SJSA1 (cell line): Measurements from ENCODE around the gene EFNA5. TPM values are rescaled to one million over a fixed set of nuclear protein-coding genes. Genes with fewer than 3 reads are reported as not detected.
"Not testable (repeated sequence)": the region's sequence is repeated elsewhere in the genome, so short reads cannot be mapped to it uniquely, and the experiment has no call there.

Experiments
- DNase-seq, 2 experiments: peaks; one replicate each; pipeline ENCODE4 v3.0.0-alpha.2; 2015 to 2020; ENCODE audit warnings: low spot score in 2 of 2, low read depth in 1 of 2
- H3K27ac ChIP-seq: fragments of 250-450 bp; sonication (Bioruptor Pico); 2 replicates; pipeline ENCODE4 v1.5.1; 2020; ENCODE audit warnings: mild to moderate bottlenecking, moderate library complexity
- H3K27me3 ChIP-seq: fragments of 250-450 bp; sonication (Bioruptor Pico); replicated peaks from 2 replicates; pipeline ENCODE4 v1.5.1; 2020; ENCODE audit warnings: mild to moderate bottlenecking, moderate library complexity
- H3K36me3 ChIP-seq: fragments of 250-450 bp; sonication (Bioruptor Pico); 2 replicates; pipeline ENCODE4 v1.5.1; 2020; ENCODE audit warnings: mild to moderate bottlenecking
- H3K4me1 ChIP-seq: fragments of 250-450 bp; sonication (Bioruptor Pico); replicated peaks from 2 replicates; pipeline ENCODE4 v1.6.1; 2021; ENCODE audit warnings: mild to moderate bottlenecking
- H3K4me3 ChIP-seq: fragments of 250-450 bp; sonication (Bioruptor Pico); 2 replicates; pipeline ENCODE4 v1.5.1; 2020; ENCODE audit warnings: mild to moderate bottlenecking
- H3K9me3 ChIP-seq: fragments of 250-450 bp; sonication (Bioruptor Pico); replicated peaks from 2 replicates; pipeline ENCODE4 v1.5.1; 2020; ENCODE audit warnings: mild to moderate bottlenecking
- total RNA-seq: library from RNA; depleted of rRNA; stranded (reverse); fragments of >200 nt; shearing (Covaris generic); gene quantifications from 2 replicates; pipeline ENCODE4 v1.2.3, GENCODE V29; 2014

Gene EFNA5
- total RNA-seq, 1 experiment from 2014 or later = 0.87 TPM

DNA sequence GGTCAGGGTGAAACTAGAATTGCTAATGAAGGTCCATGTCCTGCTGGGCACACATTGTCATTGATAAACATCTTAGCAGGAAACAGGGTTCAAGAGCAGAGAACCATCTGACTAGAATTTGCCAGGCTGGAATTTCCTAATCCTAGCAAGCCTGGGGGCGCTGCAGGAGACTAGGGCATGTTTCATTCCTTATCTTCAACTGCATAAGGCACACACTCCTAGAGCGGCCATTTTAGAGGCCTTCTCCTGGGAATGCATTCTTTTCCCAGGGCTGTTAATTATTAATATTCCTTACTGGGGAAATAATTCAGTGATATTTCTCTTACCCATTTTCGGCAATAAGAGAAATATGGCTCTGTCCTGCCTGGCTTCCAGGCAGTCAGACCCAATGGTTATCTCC lies 324.2 kb downstream of the EFNA5 start:
- not testable (repeated sequence) for H3K36me3 ChIP-seq, H3K9me3 ChIP-seq, DNase-seq, H3K4me1 ChIP-seq, H3K27me3 ChIP-seq, H3K4me3 ChIP-seq, H3K27ac ChIP-seq

DNA sequence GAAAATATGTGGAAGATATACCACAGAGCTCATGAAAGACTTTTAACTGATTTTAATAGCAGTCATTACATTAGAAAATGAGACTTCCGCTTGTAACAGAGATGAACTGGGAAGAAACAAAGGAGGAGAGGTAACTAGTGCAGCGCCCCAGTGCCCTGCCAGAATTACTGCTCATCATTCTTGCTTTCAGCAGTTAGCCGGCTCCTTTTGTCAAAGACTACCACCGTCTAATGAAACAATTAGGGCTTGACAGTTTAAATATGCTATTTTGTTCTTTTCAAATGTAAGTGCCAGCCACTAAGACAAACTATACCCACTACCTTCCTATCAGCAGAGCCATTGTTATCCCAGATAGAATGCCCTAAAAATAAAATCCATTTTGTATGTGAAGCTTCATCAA lies 328.4 kb downstream of the EFNA5 start:
- DNase-seq = no peak
- 0 out of 2 replicates have a peak, but pooled peaks cover 3% of the 10 kb centered on the region for H3K9me3 ChIP-seq
- H3K4me3 ChIP-seq = no peak overlapping the region
- no peaks in the 10 kb centered on the region for H3K4me1 ChIP-seq
- no peaks in the 10 kb centered on the region for H3K36me3 ChIP-seq
- H3K27ac ChIP-seq = no peak overlapping the region
- no peaks in the 10 kb centered on the region for H3K27me3 ChIP-seq

GRCh38 chr5:107341376-107342084 lies 329.2 kb downstream of the EFNA5 start:
- H3K36me3 ChIP-seq = no peaks in the 10 kb centered on the region
- no peak overlapping the region for H3K4me3 ChIP-seq
- H3K27me3 ChIP-seq = no peaks in the 10 kb centered on the region

DNA sequence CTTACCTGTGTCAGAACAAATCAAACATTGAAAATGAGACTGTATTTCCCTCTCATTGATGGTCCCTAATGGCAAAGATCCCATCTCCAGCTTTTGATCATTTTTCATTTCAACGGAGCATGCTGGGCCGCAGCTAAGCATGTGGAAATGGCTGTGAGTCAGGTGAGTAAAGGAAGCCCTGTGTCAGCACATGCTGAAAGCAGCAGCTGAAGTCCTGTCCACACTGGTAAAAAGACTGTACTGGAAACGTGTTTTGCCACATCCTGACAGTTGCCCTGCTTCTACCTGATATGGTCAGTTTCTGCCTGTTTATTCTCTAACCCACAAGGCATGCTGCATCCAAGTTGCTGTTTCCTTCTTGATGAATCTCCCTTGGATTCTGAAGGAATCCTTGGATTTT lies 330.1 kb downstream of the EFNA5 start:
- Histone ChIP-seq H3K9me3 (no peaks in the 10 kb centered on the region), H3K4me3 (no peak overlapping the region), H3K27ac (no peak overlapping the region), H3K36me3 (no peaks in the 10 kb centered on the region), H3K4me1 (no peaks in the 10 kb centered on the region), H3K27me3 (no peaks in the 10 kb centered on the region)
- DNase-seq = no peak

More at GRCh38 chr5:107341376-107342084, 329.2 kb downstream of the EFNA5 start:
- Histone ChIP-seq H3K4me1 (no peaks in the 10 kb centered on the region), H3K27ac (no peak overlapping the region), H3K9me3 (0 out of 2 replicates have a peak, but pooled peaks cover 3% of the 10 kb centered on the region)
- no peak for DNase-seq

DNA sequence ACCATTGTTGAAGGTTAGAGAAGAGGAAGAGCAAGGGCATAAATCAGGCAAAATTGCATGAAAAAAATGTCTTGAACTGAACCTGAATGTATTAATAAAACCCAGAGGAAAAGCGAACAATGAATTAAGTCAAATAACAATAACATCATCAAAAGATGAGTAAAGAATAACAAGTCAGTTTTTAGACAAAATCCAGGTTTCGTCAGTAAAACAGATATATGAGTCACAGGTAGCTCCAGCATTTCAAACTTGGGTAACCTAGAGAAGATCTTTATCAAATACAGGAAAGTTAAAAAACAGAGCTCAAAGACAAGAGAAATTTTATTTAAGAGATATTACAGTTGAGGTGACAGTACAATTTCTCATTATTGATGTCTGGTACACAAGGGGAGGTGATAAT lies 332.4 kb downstream of the EFNA5 start:
- Histone ChIP-seq H3K9me3 (no peaks in the 10 kb centered on the region), H3K27me3 (no peaks in the 10 kb centered on the region), H3K4me3 (no peak overlapping the region), H3K36me3 (no peaks in the 10 kb centered on the region), H3K27ac (no peak overlapping the region), H3K4me1 (no peaks in the 10 kb centered on the region)
- DNase-seq = no peak

DNA sequence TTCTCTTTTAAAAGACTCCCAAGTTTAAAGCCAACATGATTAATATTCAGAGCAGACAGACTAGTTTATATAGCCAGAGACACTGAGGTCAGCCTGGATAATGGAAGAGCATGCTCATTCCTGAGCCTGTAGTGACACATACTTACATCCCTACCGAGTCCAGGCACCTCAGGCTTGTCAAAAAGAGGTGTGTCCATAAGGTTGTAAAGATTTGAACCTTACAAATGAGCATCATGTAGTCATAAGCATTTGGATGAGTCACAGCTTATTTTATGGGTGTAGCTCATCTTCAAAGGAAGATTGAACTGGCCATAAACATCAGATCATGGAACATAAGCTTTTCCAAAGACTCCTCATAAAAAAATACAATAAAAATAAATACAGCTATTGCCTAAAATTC lies 333.5 kb downstream of the EFNA5 start:
- Histone ChIP-seq H3K27ac (no peak overlapping the region), H3K4me3 (no peak overlapping the region), H3K36me3 (no peaks in the 10 kb centered on the region), H3K9me3 (no peaks in the 10 kb centered on the region), H3K27me3 (no peaks in the 10 kb centered on the region), H3K4me1 (no peaks in the 10 kb centered on the region)
- DNase-seq = no peak

DNA sequence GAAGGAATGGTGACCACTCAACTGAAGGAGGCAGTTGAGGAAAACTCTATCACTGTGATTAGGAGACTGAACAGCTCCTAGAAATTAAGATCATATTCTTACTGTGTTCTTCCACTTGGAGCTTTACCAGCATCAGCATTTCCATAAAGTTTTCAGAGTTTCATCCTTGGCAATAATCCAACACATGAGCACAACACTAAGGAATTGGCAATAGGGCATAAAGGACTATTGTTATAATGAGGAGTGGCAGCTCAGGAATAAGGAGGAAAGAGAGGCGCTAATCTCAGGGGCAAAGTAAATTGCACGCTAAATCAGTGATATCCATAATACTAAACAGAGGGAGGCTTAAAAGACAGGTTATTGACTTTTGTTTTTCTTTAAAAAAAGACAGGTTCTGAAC lies 338.9 kb downstream of the EFNA5 start:
- H3K36me3 ChIP-seq = no peaks in the 10 kb centered on the region
- no peak overlapping the region for H3K4me3 ChIP-seq
- no peaks in the 10 kb centered on the region for H3K4me1 ChIP-seq
- H3K27ac ChIP-seq = no peak overlapping the region
- no peak for DNase-seq
- H3K9me3 ChIP-seq = no peaks in the 10 kb centered on the region
- no peaks in the 10 kb centered on the region for H3K27me3 ChIP-seq

DNA sequence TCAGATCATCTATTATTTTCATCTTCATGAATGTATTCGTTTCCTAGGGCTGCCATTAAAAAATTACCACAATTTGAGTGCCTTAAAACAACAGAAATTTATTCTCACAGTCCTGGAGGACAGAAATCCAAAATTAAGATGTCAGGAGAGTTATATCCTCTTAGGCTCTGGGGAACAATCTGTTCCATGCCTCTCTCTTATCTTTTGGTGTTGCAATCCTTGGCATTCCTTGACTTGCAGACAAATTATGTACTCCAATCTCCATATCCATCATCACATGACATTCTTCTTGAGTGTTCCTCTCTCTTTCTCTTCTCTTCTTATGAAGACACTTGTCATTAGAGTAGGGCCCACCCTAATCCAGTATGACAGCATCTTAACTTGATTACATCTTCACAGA lies 339.4 kb downstream of the EFNA5 start:
- no peak overlapping the region for H3K4me3 ChIP-seq
- no peaks in the 10 kb centered on the region for H3K27me3 ChIP-seq
- DNase-seq = no peak
- H3K36me3 ChIP-seq = no peaks in the 10 kb centered on the region
- no peak overlapping the region for H3K27ac ChIP-seq
- H3K4me1 ChIP-seq = no peaks in the 10 kb centered on the region
- H3K9me3 ChIP-seq = no peaks in the 10 kb centered on the region

- H3K4me1 ChIP-seq = no peaks in the 10 kb centered on the region
- no peaks in the 10 kb centered on the region for H3K27me3 ChIP-seq
- no peak for DNase-seq
- no peaks in the 10 kb centered on the region for H3K9me3 ChIP-seq
- no peak overlapping the region for H3K27ac ChIP-seq
- H3K4me3 ChIP-seq = no peak overlapping the region
- no peaks in the 10 kb centered on the region for H3K36me3 ChIP-seq
Measured at GRCh38 chr5:107330903-107331302, 339.8 kb downstream of the EFNA5 start.

DNA sequence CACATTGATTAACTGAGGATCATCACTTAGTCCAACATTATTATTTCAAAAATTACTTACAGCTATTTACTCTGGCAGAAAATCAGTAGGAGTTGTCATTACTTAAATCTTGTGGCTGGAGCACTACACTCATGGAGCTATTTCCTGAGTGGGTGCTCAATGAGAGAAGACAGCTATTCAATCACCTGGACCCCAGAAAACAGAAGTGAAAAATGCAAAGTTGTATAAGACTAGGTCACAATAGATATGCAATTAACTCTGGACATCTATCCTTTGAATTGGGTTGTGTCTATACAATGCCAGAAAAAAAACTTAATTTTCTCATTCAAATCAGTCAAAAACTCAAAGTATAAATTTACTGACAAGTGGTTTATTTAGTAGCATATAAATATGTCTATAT lies 340.9 kb downstream of the EFNA5 start:
- H3K4me3 ChIP-seq = no peak overlapping the region
- no peaks in the 10 kb centered on the region for H3K27me3 ChIP-seq
- H3K36me3 ChIP-seq = no peaks in the 10 kb centered on the region
- H3K27ac ChIP-seq = no peak overlapping the region
- H3K9me3 ChIP-seq = no peaks in the 10 kb centered on the region
- no peak for DNase-seq
- H3K4me1 ChIP-seq = no peaks in the 10 kb centered on the region
